ENCODE measurements around the gene VAV2.

The VAV2 gene

GRCh38 chr9:134026581-134026980, 34.5 kb upstream of the VAV2 start:
- no peak for DNase-seq (ENCODE audit: low read depth)
- TF ChIP-seq CTCF (conservative IDR thresholded peaks at IDR 0.05; ENCODE audit: control insufficient read depth, insufficient read depth, low read depth, low read length), result no peak
- no peak overlapping the region for H3K4me3 ChIP-seq (ENCODE audit: control insufficient read depth, low read depth, low read length)

GRCh38 chr9:134025606-134026541, 33.8 kb upstream of the VAV2 start:
- DNase-seq (ENCODE audit: low read depth), result peak; percentile 33
- TF ChIP-seq CTCF (conservative IDR thresholded peaks at IDR 0.05; ENCODE audit: control insufficient read depth, insufficient read depth, low read depth, low read length), result peak; percentile 8

GRCh38 chr9:134024828-134025605, 32.9 kb upstream of the VAV2 start, which contains the start of gene BRD3OS:
BRD3OS (plus strand) TSS chr9:134025481; CDS start chr9:134026748, 1,267 bp downstream.
- no peak for TF ChIP-seq CTCF (conservative IDR thresholded peaks at IDR 0.05; ENCODE audit: control insufficient read depth, insufficient read depth, low read depth, low read length)
- DNase-seq (ENCODE audit: low read depth), result peak; percentile 99
- peak within 1 kb of the TSS; percentile 75 for H3K4me3 ChIP-seq (ENCODE audit: control insufficient read depth, low read depth, low read length)

More at GRCh38 chr9:134025606-134026541, 33.8 kb upstream of the VAV2 start:
- H3K4me3 ChIP-seq (ENCODE audit: control insufficient read depth, low read depth, low read length), result peak overlapping the region; percentile 75

- no peak for DNase-seq (ENCODE audit: low read depth)
- no peak for TF ChIP-seq CTCF (conservative IDR thresholded peaks at IDR 0.05; ENCODE audit: control insufficient read depth, insufficient read depth, low read depth, low read length)
- H3K4me3 ChIP-seq (ENCODE audit: control insufficient read depth, low read depth, low read length), result peak overlapping the region; percentile 44
Observed at GRCh38 chr9:134024214-134024792, 32.2 kb upstream of the VAV2 start.

- no peak for DNase-seq (ENCODE audit: low read depth)
- H3K4me3 ChIP-seq (ENCODE audit: control insufficient read depth, low read depth, low read length), result no peak overlapping the region
- no peak for TF ChIP-seq CTCF (conservative IDR thresholded peaks at IDR 0.05; ENCODE audit: control insufficient read depth, insufficient read depth, low read depth, low read length)
Observed at GRCh38 chr9:134014946-134015345, 22.8 kb upstream of the VAV2 start.

- no peak for DNase-seq (ENCODE audit: low read depth)
- no peak overlapping the region for H3K4me3 ChIP-seq (ENCODE audit: control insufficient read depth, low read depth, low read length)
- no peak for TF ChIP-seq CTCF (conservative IDR thresholded peaks at IDR 0.05; ENCODE audit: control insufficient read depth, insufficient read depth, low read depth, low read length)
Observed at GRCh38 chr9:134011401-134011800, 19.3 kb upstream of the VAV2 start.

All from fibroblast of mammary gland (primary cell).